Activated CD4-positive, alpha-beta T cell treated with anti-CD3 and anti-CD28 coated beads, Interleukin-2, amount 50 U/mL, for 1 hour (primary cell): ENCODE results near the gene PRRC2B.
"Not testable (repeated sequence)": the region's sequence is repeated elsewhere in the genome, so short reads cannot be mapped to it uniquely, and the experiment has no call there.

Experiments
- DNase-seq: peaks from one replicate; pipeline ENCODE4 v3.0.0-alpha.2; 2020

Gene PRRC2B

GRCh38 chr9:131491001-131491710 is 97.3 kb downstream of the PRRC2B start:
- DNase-seq = no peak

DNA sequence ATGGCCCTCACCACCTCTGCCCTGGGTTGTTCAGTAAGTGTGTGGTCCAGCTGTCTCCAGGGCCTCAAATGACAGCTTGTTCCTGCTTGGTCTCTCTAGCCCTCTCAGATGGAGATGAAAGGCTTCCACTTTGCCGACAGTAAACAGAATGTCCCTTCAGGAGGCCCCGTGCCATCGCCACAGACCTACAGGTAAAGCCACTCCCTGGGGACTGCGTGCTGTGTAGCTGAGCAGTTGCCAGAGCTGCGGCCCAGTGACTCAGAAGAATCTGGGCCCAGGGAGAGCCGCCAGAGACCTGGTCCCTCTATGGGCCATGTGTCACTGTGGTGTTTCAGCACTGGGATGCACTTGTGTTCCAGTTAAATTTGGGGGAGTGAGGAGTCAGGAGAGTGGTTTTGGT is 98.2 kb downstream of the PRRC2B start:
- DNase-seq = no peak

- DNase-seq = no peak
Measured at GRCh38 chr9:131494296-131494870, 100.5 kb downstream of the PRRC2B start.

GRCh38 chr9:131495785-131496184 is 101.9 kb downstream of the PRRC2B start:
- DNase-seq = no peak

DNA sequence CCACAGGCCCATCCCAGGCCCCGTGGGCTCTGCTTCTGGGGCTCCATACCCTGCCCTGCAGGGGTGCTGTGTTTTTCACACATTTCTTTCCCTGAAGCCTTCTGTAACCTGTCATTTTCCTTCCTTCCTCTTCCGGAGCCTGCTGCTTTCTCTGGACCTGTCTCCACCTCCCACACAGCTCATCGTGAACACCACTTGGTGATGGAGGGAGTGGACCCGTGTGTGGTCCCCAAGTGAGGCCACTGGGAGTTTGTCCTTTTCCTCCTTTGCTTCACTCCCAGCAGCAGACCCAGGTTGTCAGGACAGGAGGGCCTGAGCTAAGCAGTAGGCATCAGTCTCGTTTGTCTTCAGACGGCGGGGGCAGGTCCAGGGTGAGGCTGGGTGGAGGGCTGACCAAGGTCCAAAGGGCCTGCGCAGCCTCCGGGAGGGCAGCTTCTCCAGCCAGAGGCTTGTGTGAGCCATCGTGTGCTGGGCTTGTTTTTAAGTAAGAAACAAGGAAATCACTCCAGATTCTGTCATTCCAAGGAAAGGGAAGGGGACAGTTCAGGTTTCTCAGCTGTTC is 103.0 kb downstream of the PRRC2B start:
- DNase-seq = no peak

- DNase-seq = no peak
Measured at GRCh38 chr9:131499254-131499767, 105.4 kb downstream of the PRRC2B start.

GRCh38 chr9:131500377-131500776 is 106.5 kb downstream of the PRRC2B start:
- peak; percentile 67 for DNase-seq

GRCh38 chr9:131500939-131501541 is 107.2 kb downstream of the PRRC2B start:
- peak; percentile 57 for DNase-seq

DNA sequence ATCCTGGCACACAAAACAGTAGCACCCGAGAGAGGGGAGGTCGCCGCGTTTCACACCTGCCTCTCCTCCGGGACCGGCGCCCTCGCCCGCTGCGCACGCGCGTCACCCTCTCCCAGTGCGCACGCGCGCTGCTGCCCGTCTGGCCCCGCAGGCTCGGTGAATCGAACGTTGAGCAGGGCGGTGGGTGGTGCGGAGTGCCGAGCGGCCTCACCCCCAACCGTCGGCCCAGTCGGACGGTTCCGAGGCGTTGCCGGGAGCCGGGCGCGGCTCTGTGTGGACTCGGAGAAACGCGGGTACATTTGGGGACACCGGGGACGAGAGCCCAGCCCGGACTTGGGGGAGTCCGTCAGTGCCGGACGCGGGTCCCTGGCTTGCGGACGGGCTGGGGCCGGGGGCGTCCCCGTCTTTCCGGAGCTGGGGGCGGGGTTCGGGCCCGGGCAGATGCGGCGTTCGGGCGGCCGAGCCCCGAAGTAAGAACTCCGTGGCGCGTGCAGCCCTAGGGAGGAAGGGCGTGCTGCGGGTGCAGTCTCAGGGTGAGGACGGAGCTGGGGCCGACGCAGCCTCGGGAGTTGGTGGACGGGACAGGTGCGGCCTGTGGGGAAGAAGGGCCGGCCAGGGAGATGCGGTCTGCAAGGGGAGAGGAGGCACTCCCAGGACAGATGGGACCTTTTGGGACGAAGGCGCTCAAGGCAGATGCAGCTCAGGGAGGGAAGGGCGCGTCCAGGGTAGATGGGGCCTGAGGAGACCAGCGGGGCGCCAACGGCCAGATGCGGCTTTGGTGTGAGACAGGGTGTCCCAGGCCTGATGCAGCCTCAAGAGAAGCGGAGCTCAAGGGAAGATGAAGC is 109.1 kb downstream of the PRRC2B start, which contains the start of gene POMT1:
Gene POMT1, plus strand, starts transcription at position 138 of the 845 bp plus-strand sequence. CDS start 1,301 bp downstream, outside the sequence.
- peak; percentile 87 for DNase-seq

DNA sequence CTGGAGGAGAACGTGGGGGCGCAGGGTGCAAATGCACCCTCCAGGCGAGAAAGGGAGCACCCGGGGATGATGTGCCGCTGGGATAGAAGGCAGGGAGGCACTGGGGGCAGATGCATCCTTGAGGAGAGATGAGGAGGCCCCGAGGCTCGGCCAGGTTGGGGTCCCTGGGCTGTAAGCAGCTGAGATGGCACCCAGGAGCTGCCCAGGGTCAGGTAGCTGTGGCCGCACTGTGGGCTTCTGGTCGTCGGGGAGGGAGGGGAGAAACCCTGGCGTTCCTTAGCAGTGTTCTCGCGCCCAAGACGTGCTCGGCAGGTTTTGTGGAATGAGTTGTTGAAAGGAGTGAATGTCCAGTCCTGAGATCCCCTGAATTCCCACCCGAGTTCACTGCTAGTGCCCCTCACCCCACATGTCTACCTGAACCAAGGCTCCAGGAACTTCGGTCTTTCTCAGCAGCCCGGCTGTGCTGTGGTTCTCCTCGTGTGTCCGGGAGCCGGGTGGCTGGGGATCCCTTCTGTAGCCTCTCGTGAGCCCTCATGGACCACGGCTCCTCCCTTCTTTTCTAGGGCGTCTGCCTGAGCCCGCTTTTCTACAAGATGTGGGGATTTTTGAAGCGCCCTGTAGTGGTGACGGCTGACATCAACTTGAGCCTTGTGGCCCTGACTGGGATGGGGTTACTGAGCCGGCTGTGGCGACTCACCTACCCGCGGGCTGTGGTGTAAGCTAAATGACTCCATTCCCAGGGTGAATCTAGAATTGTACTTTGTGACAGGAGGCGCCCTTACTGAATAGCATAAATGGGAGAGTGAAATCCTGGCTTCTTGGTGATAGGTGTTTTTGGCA is 110.0 kb downstream of the PRRC2B start:
- peak; percentile 63 for DNase-seq

- DNase-seq = no peak
Measured at GRCh38 chr9:131505012-131505411, 111.1 kb downstream of the PRRC2B start.

DNA sequence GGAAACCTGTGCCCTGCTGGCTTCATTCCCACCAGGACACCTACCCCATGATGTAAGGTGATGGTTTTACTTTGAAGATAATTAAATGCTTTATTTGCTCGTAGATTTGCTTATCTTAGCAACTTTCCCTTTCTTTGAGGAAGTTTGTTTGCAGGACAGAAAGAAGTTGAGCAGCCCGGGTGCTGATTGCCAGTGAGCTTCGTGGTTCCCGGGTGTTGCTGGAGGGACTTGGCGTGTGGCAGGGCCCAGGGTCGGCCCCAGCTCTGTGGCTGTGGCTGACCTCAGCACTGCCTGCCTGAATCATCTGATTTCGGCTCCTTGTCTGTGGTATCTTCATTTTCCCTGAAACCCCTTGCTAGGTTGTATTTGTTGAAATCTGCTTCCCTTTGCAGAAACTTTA is 117.5 kb downstream of the PRRC2B start:
- DNase-seq = no peak

- no peak for DNase-seq
Measured at GRCh38 chr9:131511880-131512279, 118.0 kb downstream of the PRRC2B start.

GRCh38 chr9:131513177-131513576 is 119.3 kb downstream of the PRRC2B start:
- no peak for DNase-seq

DNA sequence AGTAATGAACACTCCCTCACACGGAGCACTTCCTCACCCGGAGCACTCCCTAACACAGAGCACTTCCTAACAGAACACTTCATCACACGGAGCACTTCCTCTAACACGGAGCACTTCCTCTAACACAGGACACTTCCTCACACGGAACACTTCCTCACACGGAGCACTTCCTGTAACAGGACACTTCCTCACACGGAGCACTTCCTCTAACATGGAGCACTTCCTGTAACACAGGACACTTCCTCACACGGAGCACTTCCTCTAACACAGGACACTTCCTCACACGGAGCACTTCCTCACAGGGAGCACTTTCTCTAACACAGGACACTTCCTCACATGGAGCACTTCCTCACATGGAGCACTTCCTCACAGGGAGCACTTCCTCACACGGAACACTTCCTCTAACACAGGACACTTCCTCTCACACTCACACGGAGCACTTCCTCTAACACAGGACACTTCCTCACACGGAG is 121.7 kb downstream of the PRRC2B start:
- not testable (repeated sequence) for DNase-seq

DNA sequence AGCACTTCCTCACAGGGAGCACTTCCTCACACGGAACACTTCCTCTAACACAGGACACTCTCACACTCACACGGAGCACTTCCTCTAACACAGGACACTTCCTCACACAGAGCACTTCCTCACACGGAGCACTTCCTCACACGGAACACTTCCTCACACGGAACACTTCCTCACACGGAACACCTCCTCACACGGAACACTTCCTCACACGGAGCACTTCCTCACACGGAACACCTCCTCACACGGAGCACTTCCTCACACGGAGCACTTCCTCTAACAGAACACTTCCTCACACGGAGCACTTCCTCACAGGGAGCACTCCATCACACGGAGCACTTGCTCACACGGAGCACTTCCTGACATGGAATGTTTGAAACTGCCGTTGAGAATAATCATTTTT is 122.2 kb downstream of the PRRC2B start:
- DNase-seq = no peak

GRCh38 chr9:131516930-131517329 is 123.0 kb downstream of the PRRC2B start:
- no peak for DNase-seq

DNA sequence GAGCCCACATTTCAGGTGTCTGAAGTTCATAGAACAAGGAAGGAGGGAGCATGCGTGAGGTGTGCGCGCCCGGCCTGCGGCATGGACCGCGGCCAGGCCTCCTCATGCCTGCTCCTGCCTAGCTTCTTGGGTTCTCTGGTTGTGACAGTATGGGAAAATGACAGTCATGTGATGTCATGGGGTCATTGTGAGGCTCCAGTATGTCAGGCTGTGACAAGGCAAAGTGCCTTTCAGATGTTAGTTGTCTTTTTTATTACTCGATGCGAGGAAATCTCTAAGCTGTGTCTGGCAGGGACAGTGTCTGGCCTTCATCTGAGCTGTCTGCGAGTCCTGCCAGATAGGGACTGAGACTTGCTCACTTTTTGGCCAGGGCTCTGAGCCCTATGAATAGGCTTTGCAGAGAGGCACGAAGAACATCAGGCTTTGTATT is 123.9 kb downstream of the PRRC2B start:
- no peak for DNase-seq

GRCh38 chr9:131518553-131518952 is 124.7 kb downstream of the PRRC2B start:
- no peak for DNase-seq

GRCh38 chr9:131520503-131520902 is 126.6 kb downstream of the PRRC2B start:
- DNase-seq = no peak

GRCh38 chr9:131521203-131521602 is 127.3 kb downstream of the PRRC2B start:
- no peak for DNase-seq

GRCh38 chr9:131521822-131522221 is 127.9 kb downstream of the PRRC2B start:
- DNase-seq = no peak
